ENCODE results near the gene NECAP2. TPM values are rescaled to one million over a fixed set of nuclear protein-coding genes. Genes with fewer than 3 reads are reported as not detected.

The NECAP2 gene
- total RNA-seq (2021) (29.8 to 33.9 TPM (median 30.4 TPM) in 3 replicates), Bru-seq, nascent RNA (percentile 71 among the genes with signal in this experiment)
- long read RNA-seq, experiment 1, transcript NECAP2-201 (8 exons, 2,070 nt), result major isoform, 205 of 228 reads
- long read RNA-seq, experiment 1, transcript NECAP2-202 (7 exons, 1,929 nt), result minor isoform, 5 of 228 reads
- long read RNA-seq, experiment 1, partial matches to known transcripts, result 4 of 228 reads
- long read RNA-seq, experiment 1, other reads (novel, unspliced or antisense), result 12 of 228 reads
- long read RNA-seq, experiment 2, transcript NECAP2-201 (8 exons, 2,070 nt), result major isoform, 17 of 41 reads
- long read RNA-seq, experiment 2, partial matches to known transcripts, result 8 of 41 reads
- long read RNA-seq, experiment 2, other reads (novel, unspliced or antisense), result 11 of 41 reads
- long read RNA-seq, experiment 3, transcript NECAP2-202 (7 exons, 1,929 nt), result minor isoform, 7 of 137 reads
- long read RNA-seq, experiment 3, transcript NECAP2-201 (8 exons, 2,070 nt), result major isoform, 116 of 137 reads
- long read RNA-seq, experiment 3, partial matches to known transcripts, result 1 of 137 reads
- long read RNA-seq, experiment 3, other reads (novel, unspliced or antisense), result 13 of 137 reads

GRCh38 chr1:16440470-16441281 is at the start of gene NECAP2:
TSS of gene NECAP2 (plus strand) at chr1:16440724. CDS start at chr1:16440762, 38 bp downstream.
- ATAC-seq (peak; percentile 91), DNase-seq (ENCODE audit: low spot score) (peak; percentile 98)
- H3K9me3 Mint-ChIP-seq, result no peaks in the 10 kb centered on the region
- peaks cover 5% of the 10 kb centered on the region for H3K36me3 Mint-ChIP-seq
- peaks cover 4% of the 10 kb centered on the region; the same call in 1 of the 2 replicates for H3K4me1 Mint-ChIP-seq
- H3K4me3 Mint-ChIP-seq, result peak within 1 kb of the TSS; percentile 88
- ChIA-PET CTCF (interaction anchor here (0.7 to 2.0 kb wide), 29 partner anchors 9 to 368 kb away, joined by 3 to 10 read pairs (median 4); partner anchors contain the start of genes FAM131C and FBXO42), POLR2A (interaction anchor here (0.6 to 1.4 kb wide), 3 partner anchors 15 to 133 kb away, joined by 3 to 6 read pairs (median 5); no protein-coding TSS in a partner anchor)
- peaks cover 9% of the 10 kb centered on the region; the same call in 1 of the 2 replicates for H3K27me3 Mint-ChIP-seq (ENCODE audit: low read depth)
- H3K27ac Mint-ChIP-seq, result peak within 1 kb of the TSS; percentile 78
- TF ChIP-seq MXD4 (CRISPR knock-in tag; IDR thresholded peaks at IDR 0.05; ENCODE audit: borderline replicate concordance) (no peak), E2F5 (CRISPR knock-in tag; IDR thresholded peaks at IDR 0.05) (peak; percentile 59; the same call in 1 of the 2 replicates), NR2C2 (CRISPR knock-in tag; IDR thresholded peaks at IDR 0.05) (no peak), FOXP1 (CRISPR knock-in tag; IDR thresholded peaks at IDR 0.05; ENCODE audit: borderline replicate concordance) (peak; percentile 84; the same call in 1 of the 2 replicates), GTF2I (CRISPR knock-in tag; conservative IDR thresholded peaks at IDR 0.05) (no peak), SP1 (CRISPR knock-in tag; conservative IDR thresholded peaks at IDR 0.05) (peak; percentile 83), CDX4 (CRISPR knock-in tag; IDR thresholded peaks at IDR 0.05; ENCODE audit: borderline replicate concordance) (no peak), PREB (CRISPR knock-in tag; IDR thresholded peaks at IDR 0.05; ENCODE audit: borderline replicate concordance) (0 out of 2 replicates have a peak, but pooled peaks have one; percentile 41), SOX15 (CRISPR knock-in tag; IDR thresholded peaks at IDR 0.05) (no peak), ERG (CRISPR knock-in tag; IDR thresholded peaks at IDR 0.05) (no peak), ZNF232 (CRISPR knock-in tag; IDR thresholded peaks at IDR 0.05) (peak; percentile 60; the same call in 1 of the 2 replicates), MYBL2 (CRISPR knock-in tag; IDR thresholded peaks at IDR 0.05) (peak; percentile 55; the same call in 1 of the 2 replicates), MLX (CRISPR knock-in tag; IDR thresholded peaks at IDR 0.05) (peak; percentile 28; the same call in 1 of the 2 replicates), GABPB1 (CRISPR knock-in tag; IDR thresholded peaks at IDR 0.05) (peak; percentile 80), KAT7 (CRISPR knock-in tag; IDR thresholded peaks at IDR 0.05; ENCODE audit: borderline replicate concordance) (no peak), ATF1 (CRISPR knock-in tag; IDR thresholded peaks at IDR 0.05) (no peak), ZNF671 (CRISPR knock-in tag; IDR thresholded peaks at IDR 0.05) (no peak), ZNF512 (CRISPR knock-in tag; IDR thresholded peaks at IDR 0.05; ENCODE audit: borderline replicate concordance) (no peak), USF1 (CRISPR knock-in tag; IDR thresholded peaks at IDR 0.05) (peak; percentile 84)
- TF ChIP-seq, protein P1, sequence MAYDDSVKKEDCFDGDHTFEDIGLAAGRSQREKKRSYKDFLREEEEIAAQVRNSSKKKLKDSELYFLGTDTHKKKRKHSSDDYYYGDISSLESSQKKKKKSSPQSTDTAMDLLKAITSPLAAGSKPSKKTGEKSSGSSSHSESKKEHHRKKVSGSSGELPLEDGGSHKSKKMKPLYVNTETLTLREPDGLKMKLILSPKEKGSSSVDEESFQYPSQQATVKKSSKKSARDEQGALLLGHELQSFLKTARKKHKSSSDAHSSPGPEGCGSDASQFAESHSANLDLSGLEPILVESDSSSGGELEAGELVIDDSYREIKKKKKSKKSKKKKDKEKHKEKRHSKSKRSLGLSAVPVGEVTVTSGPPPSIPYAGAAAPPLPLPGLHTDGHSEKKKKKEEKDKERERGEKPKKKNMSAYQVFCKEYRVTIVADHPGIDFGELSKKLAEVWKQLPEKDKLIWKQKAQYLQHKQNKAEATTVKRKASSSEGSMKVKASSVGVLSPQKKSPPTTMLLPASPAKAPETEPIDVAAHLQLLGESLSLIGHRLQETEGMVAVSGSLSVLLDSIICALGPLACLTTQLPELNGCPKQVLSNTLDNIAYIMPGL (CRISPR knock-in tag; IDR thresholded peaks at IDR 0.05), result peak; percentile 94
- TF ChIP-seq, protein P2, sequence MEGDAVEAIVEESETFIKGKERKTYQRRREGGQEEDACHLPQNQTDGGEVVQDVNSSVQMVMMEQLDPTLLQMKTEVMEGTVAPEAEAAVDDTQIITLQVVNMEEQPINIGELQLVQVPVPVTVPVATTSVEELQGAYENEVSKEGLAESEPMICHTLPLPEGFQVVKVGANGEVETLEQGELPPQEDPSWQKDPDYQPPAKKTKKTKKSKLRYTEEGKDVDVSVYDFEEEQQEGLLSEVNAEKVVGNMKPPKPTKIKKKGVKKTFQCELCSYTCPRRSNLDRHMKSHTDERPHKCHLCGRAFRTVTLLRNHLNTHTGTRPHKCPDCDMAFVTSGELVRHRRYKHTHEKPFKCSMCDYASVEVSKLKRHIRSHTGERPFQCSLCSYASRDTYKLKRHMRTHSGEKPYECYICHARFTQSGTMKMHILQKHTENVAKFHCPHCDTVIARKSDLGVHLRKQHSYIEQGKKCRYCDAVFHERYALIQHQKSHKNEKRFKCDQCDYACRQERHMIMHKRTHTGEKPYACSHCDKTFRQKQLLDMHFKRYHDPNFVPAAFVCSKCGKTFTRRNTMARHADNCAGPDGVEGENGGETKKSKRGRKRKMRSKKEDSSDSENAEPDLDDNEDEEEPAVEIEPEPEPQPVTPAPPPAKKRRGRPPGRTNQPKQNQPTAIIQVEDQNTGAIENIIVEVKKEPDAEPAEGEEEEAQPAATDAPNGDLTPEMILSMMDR (IDR thresholded peaks at IDR 0.05), result peak; percentile 60
- TF ChIP-seq, protein P3, sequence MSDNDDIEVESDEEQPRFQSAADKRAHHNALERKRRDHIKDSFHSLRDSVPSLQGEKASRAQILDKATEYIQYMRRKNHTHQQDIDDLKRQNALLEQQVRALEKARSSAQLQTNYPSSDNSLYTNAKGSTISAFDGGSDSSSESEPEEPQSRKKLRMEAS (CRISPR knock-in tag; IDR thresholded peaks at IDR 0.05), result peak; percentile 97

Measured in WTC11 (cell line).